Renal pelvis (tissue), 4 donors: Measurements from ENCODE around the gene PHACTR1. TPM values are rescaled to one million over a fixed set of nuclear protein-coding genes. Genes with fewer than 3 reads are reported as not detected.
"Not testable (repeated sequence)": the region's sequence is repeated elsewhere in the genome, so short reads cannot be mapped to it uniquely, and the experiment has no call there.

ENCODE experiments used
- DNase-seq: peaks from one replicate; pipeline ENCODE4 v3.0.0-alpha.2; 2013
- polyA plus RNA-seq, 3 donors: library from polyadenylated mRNA; unstranded; fragments of 120-200 nt; gene quantifications; one replicate each; pipeline ENCODE4 v1.2.1, GENCODE V29; 2013; ENCODE audit not compliant: insufficient read length in 3 of 3

Gene PHACTR1
- polyA plus RNA-seq, 3 donors, result 12.5 to 23.6 (median 17.9) TPM

GRCh38 chr6:12896208-12896733, 179.7 kb downstream of the PHACTR1 start:
- no peak for DNase-seq

GRCh38 chr6:12898603-12899002, 182.0 kb downstream of the PHACTR1 start:
- no peak for DNase-seq

DNA sequence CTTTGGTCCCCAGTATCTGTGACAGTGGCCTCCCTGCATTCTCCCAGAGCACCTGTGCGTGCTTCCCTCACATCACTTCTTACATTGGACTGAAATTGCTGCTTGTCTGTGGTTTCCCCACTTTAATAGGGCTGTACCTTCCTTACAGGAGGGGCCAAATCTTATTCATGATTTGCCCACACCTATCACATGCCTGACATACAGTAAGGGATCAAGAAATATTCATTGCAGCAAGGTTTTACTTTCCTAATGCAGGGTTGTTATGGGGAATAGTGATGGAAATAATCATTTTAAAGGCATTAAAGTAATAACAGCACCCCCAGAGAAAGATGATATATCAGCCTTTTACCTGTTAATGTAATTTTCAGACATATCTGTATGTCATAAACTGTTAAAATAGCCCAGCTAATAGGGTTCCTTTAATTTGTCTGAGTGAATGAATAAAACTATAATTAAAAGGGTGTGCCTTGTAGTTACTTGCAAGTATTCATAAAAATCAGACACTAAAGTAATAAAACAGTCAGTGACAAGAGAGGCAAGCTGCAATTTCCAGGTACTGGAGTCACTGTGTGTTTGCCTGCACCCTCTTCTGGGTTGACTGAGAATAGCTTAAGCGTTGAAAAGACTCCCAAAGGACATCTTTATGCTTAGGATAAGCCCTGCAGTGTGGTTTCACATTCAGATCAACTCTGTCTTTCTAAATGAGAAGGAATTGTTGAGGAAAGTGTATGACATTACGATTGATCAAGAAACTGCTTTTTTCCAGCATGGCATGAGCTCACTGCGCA, 182.7 kb downstream of the PHACTR1 start:
- DNase-seq, result no peak

DNA sequence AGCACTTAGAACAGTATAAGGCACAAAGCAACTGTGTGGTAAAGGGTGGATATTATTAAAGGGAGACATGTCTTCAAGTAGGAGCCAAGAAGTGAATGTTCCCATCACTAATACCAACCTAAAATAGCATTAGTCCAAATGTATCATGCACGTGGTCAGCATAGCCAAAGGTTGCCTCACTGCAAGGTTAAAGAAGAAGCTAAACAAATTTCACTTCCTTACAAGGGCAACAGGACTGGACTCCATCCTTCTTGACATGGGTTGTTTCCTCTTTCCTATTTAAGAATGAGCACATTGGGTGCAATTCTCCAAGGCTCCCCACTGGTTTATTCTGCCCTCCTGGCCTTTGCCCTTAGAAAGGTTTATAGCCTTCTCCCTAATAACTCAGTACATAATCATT, 186.7 kb downstream of the PHACTR1 start:
- DNase-seq, result no peak

- no peak for DNase-seq
Observed at GRCh38 chr6:12909833-12910232, 193.3 kb downstream of the PHACTR1 start.

DNA sequence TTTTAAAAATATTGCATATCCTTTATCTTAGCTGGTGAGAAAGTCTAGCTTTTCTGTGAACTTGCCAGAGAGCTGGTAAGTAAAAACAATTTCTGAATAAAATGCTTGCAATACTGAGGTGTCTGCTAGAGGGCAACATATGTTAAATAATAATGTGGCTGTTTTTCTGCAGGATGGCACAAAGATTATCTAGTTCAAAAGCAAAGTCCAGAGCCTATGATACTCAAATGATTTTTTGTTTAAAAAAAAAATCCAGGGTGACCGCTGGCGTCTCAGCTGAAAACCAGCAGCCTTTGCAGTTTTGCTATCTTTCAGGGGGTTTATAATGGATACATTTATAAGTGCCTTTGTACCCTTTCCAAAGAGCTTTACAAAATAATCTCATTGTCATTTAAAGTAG, 194.9 kb downstream of the PHACTR1 start:
- peak; percentile 46 for DNase-seq

DNA sequence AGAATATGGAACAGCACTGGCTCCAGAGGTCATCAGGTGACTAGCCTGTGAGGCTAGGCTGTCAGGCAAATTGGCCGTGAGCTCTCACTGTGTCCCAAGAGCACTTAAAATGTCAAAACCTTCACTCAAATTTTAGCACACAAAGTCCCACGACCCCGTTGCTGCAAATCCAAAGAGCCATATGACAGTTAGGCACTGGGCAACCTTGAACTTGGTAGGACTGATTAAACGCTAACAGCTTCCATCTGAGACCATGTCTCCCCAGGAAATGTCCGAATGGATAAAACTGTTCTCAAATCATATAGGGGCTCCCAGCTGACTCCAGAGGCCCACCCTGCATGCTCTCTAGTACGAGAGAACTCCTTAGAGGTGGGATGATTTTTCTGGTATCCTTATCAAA, 196.6 kb downstream of the PHACTR1 start:
- no peak for DNase-seq

- DNase-seq, result no peak
Observed at GRCh38 chr6:12916006-12916405, 199.4 kb downstream of the PHACTR1 start.

DNA sequence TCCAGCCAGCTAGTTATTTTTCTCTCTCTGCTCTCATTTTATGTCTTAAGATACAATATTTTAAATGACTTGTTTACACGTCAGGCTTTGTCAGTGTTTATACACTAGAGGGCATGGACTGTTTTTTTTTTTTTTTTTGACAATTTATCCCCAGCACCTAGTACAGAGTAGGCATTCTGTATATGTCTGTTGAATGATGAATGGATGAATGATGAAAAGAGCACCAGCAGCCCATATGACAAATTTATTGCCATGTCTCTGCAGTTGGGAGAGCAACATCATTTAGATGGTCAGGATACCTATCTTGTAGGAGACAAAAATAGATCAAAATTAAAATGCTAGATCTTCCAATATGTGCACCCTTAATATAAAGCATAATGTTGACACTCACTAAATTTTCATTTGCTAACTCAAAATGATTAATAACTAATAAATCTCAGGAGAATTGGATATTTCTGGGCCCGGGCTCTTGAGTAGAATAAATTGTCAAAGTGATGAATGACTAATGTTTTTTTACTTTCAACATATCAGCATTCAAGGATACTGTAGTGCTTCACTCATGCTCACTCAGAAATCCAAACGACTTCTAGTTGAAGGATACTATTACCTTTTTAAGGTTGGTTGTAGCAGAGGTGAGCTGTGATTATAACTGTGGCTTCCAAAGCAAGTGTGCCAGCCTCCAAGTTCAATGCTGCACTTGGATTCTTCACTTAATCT, 200.0 kb downstream of the PHACTR1 start:
- no peak for DNase-seq

DNA sequence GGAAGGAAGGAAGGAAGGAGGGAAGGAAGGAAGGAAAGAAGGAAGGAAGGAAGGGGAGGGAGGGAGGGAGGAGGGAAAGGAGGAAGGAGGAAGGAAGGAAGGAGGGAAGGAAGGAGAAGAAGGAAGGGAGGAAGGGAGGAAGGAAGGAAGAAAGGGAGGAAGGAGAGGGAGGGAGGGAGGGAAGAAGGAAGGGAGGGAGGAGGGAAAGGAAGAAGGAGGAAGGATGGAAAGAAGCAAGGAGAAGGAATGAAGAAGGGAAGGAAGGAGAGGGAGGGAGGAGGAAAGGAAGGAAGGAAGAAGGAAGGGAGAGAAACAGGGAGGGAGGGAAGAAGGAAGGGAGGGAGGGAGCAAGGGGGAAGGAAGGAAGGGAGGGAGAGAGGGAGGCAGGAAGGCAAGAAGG, 204.9 kb downstream of the PHACTR1 start:
- DNase-seq, result no peak

GRCh38 chr6:12923644-12924235, 207.2 kb downstream of the PHACTR1 start:
- DNase-seq, result no peak

DNA sequence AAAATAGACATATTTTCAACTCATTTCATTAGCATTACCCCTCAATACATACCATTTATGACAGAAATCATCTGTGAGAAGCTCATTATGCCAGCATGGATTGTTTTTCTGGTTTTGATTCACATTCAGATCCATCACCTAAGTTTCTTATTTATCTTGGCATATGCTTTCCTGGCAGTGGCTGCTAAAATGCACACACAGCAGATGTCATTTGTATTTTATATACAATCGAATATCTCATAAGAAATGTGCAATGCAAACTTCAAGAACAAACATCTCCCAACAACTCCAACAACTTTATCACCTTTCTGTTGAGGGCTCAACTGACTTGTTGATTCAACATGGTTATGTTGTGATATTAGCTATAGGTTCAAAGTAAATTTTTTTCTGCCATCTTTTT, 208.3 kb downstream of the PHACTR1 start:
- DNase-seq, result no peak

DNA sequence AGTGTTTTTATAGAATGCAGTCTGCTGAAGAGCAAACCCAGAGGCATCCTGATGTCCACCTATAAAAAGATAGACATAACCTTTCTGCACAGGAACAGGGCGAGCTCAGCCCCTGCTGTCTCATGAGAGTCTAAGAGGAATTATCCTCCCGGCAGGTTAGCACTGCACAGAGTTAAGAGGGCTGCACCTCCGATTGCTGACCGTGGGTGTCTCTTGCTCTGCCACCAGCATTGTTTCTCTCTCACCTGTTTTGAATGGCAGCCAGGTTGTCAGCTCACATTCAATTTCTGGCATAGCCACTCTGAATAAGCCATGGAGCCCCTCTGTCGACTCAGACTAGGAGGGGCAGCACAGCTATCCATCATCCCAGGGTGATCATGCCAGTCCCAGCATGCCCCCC, 211.2 kb downstream of the PHACTR1 start:
- DNase-seq, result no peak

DNA sequence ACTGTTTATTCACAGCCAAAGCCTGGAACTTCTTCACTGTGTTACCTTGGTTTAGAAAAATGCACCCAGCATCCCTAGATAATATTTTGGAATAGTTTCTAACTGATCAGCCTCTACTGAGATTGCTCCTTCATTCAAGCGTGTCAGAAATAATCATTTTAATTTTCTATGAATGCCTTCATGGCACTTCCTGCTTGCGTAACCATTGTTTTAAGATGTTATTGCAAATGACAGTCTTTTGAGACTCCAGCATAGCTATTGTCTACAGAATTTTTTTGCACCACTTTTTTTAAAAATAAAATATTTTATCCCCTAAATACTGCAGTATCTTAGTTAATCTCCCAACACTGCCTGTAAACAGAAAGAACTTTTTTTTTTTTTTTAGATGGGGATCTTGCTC, 213.1 kb downstream of the PHACTR1 start:
- DNase-seq, result no peak

- no peak for DNase-seq
Observed at GRCh38 chr6:12931639-12932038, 215.1 kb downstream of the PHACTR1 start.

GRCh38 chr6:12935637-12936036, 219.1 kb downstream of the PHACTR1 start:
- DNase-seq, result peak; percentile 33

DNA sequence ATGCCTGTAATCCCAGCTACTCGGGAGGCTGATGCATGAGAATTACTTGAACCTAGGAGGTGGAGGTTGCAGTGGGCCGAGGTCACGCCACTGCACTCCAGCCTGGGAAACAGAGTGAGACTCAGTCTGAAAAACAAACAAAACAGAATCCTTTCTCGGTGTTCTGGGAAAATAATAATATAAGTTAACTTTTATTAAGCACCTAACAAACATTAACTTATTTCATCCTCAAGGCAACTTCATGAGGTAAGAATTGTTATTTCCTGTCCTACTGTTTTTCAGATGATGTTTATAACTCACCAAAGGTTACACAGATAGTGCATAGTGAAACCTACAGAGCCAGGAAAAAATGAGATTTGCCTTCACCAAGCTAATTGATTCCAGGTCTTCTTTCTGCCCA, 221.4 kb downstream of the PHACTR1 start:
- no peak for DNase-seq

- no peak for DNase-seq
Observed at GRCh38 chr6:12939314-12939713, 222.7 kb downstream of the PHACTR1 start.

DNA sequence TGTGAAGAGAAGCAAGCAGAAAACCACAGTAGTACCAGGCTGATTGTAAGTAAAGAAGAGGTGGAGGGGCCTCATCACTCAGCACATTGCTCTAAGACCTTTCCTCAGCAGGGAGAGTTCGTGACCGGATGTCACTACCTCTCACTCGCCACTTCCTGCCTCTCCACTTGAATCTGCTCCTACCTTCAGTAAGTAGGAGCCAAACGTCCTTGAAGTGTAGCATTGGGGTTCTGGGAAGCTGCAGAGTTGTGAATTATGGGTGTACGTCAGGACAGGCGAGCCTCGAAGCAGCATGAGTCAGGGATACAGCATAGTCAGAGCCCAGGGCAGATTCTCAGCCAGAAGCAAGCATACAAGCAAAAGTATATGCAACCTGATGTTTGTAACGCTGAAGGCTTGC, 224.9 kb downstream of the PHACTR1 start:
- DNase-seq, result no peak

- no peak for DNase-seq
Observed at GRCh38 chr6:12943549-12943948, 227.0 kb downstream of the PHACTR1 start.

DNA sequence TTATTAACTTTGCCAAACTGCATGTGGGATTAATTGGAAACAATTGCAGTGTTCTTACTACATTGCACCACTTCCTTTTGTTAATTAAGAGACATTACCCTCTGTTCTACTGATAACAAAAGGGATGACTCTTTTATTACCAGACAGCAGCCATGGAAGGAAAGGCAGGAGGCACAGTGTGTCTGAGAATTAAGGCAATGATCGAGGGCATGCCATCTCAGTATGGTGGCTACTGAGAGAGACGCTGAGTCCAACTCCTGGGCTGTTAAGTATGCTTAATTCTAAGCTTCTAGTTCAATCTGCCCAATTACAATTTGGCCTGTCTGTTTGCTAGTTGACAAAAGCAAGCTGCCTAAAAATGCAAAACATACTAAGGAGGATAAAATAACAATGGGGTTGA, 227.4 kb downstream of the PHACTR1 start:
- DNase-seq, result no peak

GRCh38 chr6:12944528-12944927, 228.0 kb downstream of the PHACTR1 start:
- not testable (repeated sequence) for DNase-seq
